Endometrial microvascular endothelial cells (primary cell): ENCODE results near the gene CLEC16A. TPM values are rescaled to one million over a fixed set of nuclear protein-coding genes. Genes with fewer than 3 reads are reported as not detected.
"Not testable (repeated sequence)": the region's sequence is repeated elsewhere in the genome, so short reads cannot be mapped to it uniquely, and the experiment has no call there.

Experiments
- in situ Hi-C: cut with HindIII; loops from 2 replicates; pipeline ENCODE4 v1.10.0; 2017; ENCODE audit warnings: low sequenced_read_pairs, low pct_unique_long_range_greater_than_20kb; ENCODE audit errors: inconsistent ontology term
- total RNA-seq: library from RNA; depleted of rRNA; stranded (reverse); fragments of >200 nt; gene quantifications from one replicate; pipeline ENCODE4 v1.2.3, GENCODE V29; 2015; ENCODE audit errors: inconsistent ontology term

Gene CLEC16A
- total RNA-seq, 1 donor from 2014 or later, result 13.7 TPM

DNA sequence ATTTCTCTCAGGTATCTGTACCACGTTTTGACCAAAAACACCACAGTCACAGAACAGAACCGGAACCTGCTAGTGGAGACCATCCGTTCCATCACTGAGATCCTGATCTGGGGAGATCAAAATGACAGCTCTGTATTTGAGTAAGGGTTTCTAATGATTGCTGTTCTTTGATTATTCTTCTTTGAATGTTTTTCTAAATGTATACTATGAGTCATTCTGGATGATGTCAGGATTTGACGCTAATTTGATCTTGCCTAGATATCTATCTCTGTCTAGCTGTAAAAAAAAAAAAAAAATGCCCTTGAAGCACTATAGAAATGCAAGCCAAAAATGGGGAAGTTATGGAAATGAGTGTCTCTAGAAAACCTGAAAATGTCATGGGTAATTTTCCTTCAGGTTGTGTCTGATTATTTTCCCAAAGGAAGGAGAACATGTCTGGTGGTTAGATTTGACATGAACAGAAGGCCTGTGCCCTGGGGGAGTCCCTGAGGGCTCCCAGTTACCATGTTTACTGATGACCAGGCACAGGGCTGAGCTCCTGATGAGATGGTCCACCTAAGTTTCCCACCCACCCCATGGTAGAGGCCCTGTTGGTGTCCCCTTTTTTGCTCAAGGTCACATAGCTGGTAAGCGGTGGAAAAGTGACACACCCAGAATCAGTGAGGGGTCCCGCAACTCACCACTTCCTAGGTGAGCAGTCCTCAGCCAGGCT lies 13.6 kb downstream of the CLEC16A start:
- in situ Hi-C loops, result no loop called here

DNA sequence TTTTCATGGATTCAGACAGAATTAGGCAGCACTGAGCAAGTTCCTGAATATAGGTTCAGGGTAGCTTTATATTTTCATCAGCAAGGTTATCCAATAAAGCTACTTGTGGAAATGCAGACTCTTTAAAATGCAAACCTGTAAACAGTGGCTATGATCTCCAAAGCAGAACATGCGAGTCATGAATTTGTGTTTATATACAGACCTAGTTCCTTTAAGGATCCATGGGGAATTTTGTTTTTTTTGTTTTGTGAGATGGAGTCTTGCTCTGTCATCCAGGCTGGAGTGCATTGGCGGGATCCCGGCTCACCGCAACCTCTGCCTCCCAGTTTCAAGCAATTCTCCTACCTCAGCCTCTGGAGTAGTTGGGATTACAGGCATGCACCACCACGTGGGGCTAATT lies 14.8 kb downstream of the CLEC16A start:
- in situ Hi-C loops, result no loop called here

GRCh38 chr16:10961231-10961630 lies 16.9 kb downstream of the CLEC16A start:
- in situ Hi-C loops, result no loop called here

- in situ Hi-C loops, result no loop called here
Observed at GRCh38 chr16:10964039-10964890, 19.9 kb downstream of the CLEC16A start.

- in situ Hi-C loops, result no loop called here
Observed at GRCh38 chr16:10964891-10965326, 20.5 kb downstream of the CLEC16A start.

DNA sequence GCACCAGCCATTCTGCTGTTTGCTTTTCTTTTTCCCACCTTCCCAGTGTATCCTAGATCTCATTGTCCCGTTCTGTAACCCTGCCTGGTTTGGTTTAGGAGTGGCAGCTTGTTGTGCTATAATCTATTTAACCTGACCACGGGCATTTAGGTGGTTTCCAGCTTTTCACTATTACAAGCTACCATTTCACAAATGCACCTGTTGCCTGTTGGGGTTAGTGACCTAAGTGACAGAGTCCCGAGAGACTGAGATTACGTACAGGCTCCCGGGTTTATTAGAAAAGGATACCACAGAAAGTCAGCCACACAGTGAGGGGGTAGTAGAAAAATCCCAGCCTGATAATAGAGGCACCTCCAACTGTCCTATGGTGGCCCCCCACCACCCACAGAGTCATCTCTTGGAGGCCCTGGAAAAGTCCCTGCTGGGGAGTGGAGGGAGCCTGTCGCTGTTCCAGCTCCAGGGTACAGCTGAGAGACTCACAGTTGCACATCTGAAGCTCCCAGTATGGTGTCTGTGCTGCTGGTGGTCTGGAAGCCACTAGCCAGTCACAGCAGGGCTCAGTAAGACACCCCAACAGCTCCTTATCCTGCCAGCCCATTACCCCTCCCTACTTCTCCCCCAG lies 21.2 kb downstream of the CLEC16A start:
- in situ Hi-C loops, result no loop called here

GRCh38 chr16:10966129-10966528 lies 21.8 kb downstream of the CLEC16A start:
- in situ Hi-C loops, result no loop called here

DNA sequence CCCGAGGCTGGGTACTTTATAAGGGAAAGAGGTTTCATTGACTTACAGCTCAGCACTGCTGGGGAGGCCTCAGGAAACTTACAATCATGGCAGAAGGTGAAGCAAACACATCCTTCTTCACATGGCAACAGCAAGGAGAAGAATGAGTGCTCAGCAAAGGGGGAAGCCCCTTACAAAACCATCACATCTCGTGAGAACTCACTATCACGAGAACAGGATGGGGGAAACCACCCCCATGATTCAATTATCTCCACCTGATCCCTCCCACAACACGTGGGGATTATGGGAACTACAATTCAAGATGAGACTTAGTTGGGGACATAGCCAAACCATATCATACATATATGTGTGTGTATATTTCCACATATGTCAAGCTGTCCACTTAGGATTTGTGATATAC lies 22.2 kb downstream of the CLEC16A start:
- in situ Hi-C loops, result not testable (repeated sequence)

- in situ Hi-C loops, result no loop called here
Observed at GRCh38 chr16:10967986-10968385, 23.6 kb downstream of the CLEC16A start.

DNA sequence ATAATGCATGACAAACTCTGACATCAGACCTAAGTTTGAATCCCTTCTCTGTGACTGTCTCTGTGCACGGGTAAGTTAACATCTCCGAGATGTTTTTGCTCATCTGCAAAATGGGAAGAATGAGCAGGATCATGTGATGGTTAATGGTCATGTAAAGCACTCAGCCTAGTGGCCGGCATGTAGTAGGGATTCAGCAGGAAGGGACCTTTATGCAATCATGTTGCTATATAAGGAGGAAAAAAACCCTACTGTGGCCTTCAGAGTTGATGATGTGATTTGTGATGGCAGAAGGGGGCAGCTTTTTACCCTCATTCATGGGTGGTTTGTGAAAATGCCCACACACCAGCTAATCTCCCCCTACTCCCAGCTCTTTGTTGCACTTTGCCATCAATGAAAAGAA lies 24.1 kb downstream of the CLEC16A start:
- in situ Hi-C loops, result no loop called here

DNA sequence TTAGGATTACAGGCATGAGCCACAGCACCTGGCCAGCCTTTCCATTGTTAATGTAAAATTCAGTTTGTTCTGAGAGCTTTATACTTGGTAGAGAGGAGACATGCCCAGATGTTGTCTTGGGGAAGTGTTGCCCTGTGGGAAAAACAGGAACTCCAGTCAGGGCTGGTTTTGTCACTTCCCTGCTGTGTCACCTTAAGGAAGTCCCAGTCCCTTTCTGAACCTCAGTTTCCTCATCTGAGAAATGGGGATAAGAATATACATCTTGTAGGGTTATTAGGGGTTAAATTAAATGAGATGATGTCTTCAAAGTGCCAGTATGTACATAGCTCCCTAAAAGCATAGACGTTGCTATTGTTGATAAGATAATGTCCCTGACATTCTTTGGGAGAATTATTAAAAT lies 25.3 kb downstream of the CLEC16A start:
- in situ Hi-C loops, result no loop called here

DNA sequence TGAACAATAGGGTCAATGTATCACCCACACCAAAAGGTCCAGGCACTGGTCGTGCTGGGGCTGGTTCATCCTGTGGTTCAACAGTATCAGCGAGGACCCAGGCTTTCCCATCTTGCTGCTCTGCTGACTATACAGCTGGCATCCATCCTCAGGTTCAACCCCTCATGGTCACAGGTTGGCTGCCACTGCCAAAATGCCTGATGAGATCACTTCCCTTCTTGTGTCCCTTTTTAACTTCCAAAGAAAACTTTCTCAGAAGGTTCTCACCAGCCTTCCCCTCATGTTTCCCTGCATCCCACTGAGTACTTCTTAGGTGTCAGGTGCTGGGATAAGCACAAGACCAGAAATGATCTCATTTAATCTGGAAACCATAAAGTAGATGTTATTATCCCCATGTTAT lies 25.7 kb downstream of the CLEC16A start:
- in situ Hi-C loops, result no loop called here

DNA sequence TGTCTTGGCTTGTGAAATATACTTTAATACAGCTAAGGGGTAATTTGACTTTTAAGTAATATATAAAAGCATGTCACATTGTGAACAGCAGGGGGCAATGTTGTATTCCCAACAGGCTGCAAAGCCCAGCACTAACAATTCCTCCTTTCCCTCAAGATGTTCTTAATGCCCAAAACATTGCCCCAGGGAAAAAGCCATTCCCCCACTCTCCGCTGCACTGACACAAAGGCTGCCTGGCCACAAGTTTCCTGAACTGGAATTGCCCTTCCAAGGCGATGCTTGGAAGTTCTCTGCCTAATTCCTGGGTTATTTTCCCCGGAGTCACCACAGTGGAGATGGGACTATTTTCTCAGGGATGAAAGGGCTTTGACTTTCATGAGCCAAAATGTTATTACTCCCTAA lies 27.2 kb downstream of the CLEC16A start:
- in situ Hi-C loops, result no loop called here

DNA sequence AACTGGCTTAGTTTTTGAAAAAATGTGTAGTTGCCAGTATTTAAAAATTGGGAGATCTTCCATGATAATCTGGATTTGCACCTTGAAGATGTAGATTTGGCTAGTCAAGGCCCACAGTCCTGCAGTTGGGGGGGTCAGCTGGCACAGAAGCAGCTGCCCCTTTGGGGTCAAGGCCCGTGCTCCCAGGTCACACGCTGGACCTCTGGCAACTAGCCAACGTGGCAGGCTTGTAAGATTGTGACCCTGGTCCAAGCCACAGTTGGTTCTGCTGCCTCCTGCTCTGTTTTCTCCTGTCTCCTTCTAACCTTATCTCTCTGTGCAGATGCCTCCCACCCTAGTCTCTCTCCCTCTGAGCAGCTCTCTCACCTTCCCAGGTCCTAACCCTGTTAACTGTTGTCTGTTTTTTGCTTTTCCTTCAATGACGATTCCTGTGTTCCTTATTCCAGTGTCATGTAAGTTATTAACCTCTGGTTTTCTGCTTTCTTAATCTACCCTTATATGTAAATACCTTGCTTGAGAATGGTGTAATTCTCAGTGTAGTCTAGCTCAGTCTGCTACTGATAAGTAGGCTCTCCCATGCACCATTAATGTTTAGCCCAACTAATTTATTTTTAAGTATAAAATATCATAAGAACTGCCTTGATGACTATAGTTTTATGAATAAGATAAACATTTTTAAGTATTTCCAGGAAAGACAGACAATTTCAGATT lies 27.9 kb downstream of the CLEC16A start:
- in situ Hi-C loops, result no loop called here

DNA sequence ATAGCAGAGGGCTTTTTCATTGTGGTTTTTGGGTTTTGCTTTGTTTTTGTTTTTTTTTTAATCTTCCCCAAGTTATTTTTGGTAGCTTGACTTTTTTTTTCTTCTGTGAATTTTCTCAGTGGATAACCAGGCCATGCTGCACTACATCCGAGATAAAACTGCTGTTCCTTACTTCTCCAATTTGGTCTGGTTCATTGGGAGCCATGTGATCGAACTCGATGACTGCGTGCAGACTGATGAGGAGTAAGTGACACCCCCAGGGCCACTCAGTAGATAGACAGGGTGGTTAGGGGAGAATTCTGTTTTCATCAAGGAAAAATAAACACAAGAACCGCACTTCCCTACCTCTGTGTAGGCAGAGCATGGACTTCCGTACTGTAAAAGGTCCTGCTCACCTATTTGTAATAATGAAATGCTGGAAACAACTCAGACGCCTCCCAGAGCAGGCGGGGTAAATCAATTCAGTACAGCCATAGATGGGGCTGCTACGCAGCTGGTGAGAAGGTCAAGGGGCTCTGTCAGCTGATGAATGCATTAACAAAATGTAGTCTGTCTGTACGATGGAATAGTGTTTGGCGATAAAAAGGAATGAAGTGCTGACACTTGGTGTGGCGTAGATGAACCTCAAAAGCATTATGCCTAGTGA lies 28.6 kb downstream of the CLEC16A start:
- in situ Hi-C loops, result no loop called here

- in situ Hi-C loops, result no loop called here
Observed at GRCh38 chr16:10976634-10977033, 32.3 kb downstream of the CLEC16A start.

GRCh38 chr16:10978124-10978523 lies 33.8 kb downstream of the CLEC16A start:
- in situ Hi-C loops, result no loop called here

DNA sequence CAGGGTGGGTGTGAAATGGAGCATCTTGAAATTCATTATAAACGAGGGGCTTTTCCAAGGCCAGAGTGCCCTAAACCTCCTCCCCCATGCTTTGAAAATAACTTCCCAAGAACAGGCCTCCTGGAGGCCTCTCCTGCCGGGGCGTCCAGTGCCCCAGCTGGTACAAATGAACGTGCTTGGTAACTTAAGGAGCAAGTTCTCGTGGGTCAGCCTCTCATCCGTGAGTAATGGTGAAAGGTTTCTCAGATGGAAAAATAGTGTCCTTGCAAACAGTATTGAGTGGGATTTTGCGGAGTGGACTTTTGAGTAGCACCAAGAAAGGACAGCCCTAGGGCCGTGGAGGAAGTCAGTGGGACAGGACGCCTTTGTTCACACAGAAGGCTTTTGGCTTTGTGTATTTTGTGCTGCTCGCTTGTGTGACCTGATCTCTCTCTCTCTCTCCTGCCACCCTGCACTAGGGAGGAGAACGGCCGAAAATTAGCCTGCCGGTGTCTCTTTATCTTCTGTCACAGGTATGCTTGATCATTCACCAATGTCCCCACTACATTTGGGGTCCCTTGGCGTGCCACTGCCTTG lies 34.6 kb downstream of the CLEC16A start:
- in situ Hi-C loops, result no loop called here
